NCI-H128 (cell line): ENCODE measurements around the gene DCC.

Experiments used
- DNase-seq: peaks from one replicate; lab custom pipeline; 2025; ENCODE audit not compliant: unreplicated experiment; lab: John Stamatoyannopoulos, UW

The DCC gene, protein sequence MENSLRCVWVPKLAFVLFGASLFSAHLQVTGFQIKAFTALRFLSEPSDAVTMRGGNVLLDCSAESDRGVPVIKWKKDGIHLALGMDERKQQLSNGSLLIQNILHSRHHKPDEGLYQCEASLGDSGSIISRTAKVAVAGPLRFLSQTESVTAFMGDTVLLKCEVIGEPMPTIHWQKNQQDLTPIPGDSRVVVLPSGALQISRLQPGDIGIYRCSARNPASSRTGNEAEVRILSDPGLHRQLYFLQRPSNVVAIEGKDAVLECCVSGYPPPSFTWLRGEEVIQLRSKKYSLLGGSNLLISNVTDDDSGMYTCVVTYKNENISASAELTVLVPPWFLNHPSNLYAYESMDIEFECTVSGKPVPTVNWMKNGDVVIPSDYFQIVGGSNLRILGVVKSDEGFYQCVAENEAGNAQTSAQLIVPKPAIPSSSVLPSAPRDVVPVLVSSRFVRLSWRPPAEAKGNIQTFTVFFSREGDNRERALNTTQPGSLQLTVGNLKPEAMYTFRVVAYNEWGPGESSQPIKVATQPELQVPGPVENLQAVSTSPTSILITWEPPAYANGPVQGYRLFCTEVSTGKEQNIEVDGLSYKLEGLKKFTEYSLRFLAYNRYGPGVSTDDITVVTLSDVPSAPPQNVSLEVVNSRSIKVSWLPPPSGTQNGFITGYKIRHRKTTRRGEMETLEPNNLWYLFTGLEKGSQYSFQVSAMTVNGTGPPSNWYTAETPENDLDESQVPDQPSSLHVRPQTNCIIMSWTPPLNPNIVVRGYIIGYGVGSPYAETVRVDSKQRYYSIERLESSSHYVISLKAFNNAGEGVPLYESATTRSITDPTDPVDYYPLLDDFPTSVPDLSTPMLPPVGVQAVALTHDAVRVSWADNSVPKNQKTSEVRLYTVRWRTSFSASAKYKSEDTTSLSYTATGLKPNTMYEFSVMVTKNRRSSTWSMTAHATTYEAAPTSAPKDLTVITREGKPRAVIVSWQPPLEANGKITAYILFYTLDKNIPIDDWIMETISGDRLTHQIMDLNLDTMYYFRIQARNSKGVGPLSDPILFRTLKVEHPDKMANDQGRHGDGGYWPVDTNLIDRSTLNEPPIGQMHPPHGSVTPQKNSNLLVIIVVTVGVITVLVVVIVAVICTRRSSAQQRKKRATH (N-terminal part only)

DNA sequence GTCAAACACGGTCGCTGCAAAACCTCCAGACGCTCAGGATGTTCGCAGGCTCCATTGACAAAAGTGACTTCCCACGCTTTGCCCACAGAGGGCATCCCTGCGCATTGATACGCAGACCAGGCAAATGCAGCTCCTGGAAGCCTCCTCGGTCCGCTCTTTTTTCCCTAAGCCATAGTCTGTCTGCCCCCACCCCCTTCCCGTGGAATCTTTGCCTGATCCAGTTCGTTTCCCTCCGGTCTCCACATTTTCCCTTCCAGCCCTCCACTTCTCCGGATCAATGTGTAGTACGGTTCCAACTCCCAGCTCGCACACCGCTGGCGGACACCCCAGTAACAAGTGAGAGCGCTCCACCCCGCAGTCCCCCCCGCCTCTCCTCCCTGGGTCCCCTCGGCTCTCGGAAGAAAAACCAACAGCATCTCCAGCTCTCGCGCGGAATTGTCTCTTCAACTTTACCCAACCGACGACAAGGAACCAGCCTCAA, at the start of gene DCC:
Gene DCC (plus strand): TSS at position 307 of the 481 bp plus-strand sequence. CDS start 591 bp downstream, outside the sequence.
- DNase-seq, result peak; percentile 61

DNA sequence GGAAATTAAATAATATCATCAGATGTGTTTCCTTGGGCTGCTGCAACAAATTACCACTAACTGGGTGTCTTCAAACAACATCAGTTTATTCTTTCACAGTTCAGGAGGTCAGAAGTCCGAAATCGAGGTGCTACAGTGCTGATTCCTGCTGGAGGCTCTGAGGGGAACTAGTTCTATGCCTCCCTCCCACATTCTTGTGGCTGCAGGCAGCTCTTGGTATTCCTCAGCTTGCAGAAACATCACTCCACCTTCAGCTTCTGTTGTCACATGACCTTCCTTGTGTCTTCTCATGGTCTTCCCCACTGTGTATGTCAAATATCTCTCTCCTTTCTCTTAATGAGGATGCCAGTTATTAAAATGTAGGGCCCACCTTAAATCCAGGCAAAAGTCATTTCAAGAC, 29.3 kb upstream of the DCC start:
- no peak for DNase-seq

DNA sequence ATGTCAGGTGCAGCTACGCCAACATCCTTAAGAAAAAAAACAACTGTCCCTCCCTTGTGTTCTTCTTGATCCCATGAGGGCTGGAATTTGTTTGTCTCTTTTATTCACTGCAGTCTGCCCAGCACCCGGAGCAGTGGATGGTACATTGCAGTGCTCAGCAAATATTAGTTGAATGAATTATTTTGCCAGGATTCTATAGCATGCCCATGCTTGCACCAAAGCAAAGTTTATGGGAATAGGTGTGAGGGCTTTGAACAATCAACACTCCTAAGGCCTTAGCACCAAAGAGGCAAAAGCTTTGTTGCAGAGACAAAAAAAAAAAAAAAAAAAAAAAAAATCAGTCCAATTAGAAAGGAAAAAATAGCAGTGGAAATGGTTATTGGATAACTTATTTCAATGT, 28.7 kb upstream of the DCC start:
- DNase-seq, result no peak

DNA sequence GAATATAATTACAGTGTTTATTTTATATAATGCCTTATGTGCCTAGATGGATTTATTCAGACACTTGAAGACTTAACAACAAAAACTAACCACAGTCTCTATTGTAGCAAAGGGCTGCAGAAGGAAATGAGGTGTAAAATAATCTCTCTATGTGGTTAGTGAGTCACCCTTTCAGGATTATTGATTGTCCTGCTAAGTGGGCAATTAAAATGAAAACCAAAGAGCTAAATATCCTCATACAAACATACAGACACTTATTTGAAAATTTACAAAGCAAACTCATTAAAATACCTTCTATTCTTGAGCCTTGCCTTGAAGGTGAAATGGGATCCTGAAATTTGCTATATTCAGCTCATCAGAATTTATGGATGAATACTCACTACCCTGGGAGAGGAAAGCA, 27.7 kb upstream of the DCC start:
- DNase-seq, result peak; percentile 64

DNA sequence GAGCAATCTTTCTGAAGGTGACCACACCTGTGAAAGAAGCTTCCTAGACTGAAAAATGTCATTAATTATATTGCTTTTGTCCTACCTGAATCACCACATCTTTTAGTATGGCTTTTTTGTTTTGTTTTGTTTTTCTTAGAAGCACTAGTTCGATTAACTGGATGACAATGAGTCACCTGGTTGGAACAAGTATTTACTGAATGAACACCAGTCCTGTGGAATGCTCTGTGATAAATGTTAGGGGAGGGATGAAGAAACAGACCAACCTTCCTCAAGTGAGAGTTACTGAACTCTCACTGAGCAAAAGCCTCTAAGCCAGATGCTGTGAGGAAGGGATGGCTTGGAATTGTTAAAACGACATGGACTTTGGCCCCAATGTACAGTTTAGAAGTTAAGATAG, 26.8 kb upstream of the DCC start:
- DNase-seq, result no peak

DNA sequence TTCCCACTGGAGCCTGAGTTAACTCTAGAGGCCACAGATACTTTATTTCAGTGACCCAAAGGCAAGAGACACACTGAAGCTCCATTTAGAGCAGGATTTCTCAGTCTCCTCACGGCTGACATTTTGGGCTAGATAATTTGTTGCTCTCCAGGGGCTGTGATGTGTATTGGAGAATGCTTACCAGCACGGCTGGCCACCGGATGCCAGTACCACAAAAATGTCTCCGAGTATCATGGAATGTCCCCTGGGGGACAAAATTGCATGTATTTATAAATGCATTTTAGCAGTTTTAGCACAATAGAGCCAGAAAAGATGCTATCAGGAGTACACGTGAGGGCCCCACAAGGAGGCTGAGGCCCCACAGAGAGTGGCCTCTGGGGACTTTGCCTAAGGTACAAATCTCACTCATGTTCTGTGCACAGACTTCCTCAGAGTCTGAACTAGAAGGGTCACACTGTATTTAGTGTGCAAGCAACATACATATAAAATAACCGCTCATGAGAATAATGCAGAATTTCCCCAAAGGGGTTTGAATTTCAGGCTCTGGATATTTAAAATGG, 20.5 kb upstream of the DCC start:
- DNase-seq, result no peak

DNA sequence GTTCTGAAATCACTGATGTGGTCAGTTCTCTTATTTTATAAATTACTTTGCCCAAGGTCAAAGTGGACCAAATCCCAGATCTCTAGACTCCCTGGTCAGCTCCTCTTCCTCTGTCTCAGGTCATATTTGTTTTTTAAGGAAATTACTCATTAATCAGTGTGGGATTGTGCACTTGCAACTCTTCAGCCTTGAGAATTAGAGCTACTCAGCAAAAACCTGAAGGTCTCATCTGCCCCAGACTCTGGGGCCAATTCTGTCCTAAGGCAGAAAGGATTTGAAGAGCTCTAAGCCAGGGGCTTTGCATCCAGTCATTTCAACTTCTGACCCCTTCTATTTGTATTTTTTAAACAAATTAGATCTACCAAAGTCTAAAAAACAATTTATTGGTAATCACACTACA, 17.7 kb upstream of the DCC start:
- no peak for DNase-seq

DNA sequence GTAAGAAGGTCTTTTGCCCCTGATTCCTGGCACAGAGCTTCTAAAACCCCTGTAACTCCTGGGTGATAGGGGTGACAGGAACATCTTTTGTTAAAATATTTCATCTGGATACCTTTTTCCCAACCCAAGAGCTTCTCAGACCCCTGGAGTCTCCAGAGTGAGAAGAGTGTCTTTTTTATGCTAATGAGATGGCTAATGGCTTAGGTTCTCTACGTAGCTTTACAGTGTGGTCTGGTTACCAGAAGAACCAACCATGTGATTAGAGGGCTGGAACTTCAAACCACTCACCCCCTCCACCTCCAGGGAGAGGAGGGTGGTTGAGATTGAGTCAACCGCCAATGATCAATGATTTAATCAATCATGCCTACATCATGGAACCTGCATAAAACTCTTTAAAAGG, 16.2 kb upstream of the DCC start:
- no peak for DNase-seq

DNA sequence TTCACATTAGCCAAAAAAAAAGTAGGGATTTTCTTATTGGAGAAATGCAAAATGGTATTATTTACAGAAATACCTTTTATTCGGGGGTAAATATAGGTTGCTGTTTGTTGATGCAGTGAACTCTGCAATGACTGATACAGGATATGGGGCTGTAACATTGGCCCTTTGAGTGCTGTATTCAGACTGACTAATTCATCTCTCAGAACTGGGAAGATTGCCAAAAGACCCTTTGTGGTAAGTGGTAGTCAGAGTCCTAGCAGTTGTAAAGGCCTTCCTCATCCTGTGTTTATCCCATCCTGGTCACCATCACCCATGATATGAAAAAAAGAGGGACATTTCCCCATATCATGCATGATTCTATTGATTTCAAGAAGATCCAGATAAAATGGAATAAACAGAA, 14.0 kb upstream of the DCC start:
- DNase-seq, result peak; percentile 7

DNA sequence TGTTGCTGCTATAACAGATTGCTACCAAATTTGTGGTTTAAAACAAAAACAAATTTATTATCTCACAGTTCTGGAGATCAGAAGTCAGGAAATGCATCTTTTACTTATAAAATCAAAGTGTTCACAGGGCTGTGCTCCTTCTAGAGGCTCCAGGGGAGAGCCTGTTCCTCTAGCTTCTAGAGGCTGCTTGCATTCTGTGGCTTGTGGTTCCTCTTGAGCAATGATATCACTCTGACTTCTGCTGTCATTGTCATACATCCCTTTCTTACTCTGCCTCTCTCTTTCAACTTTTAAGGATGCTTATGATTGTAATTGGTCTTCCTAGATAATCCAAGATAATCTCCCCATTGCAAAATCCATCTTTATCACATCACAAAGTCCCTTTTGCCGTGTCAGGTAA, 6.1 kb upstream of the DCC start:
- no peak for DNase-seq

DNA sequence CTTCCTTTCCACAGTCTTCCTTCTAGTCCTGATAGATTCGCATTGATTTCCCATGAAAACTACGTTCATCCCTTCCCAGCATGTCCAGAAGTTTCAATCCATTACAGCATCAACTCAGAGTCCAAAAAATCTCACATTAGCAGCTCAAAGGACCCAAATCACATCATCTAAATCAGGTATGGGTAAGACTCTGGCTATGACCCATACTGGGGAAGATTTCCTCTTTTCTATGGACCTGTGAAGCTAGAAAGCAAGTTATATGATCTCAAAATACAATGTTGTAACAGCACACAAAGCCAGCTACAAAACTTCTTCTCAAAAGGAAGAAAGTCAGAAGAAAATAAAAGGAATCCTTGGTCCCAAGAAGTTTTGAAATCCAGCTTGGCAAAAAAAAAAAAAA, 5.7 kb upstream of the DCC start:
- no peak for DNase-seq

DNA sequence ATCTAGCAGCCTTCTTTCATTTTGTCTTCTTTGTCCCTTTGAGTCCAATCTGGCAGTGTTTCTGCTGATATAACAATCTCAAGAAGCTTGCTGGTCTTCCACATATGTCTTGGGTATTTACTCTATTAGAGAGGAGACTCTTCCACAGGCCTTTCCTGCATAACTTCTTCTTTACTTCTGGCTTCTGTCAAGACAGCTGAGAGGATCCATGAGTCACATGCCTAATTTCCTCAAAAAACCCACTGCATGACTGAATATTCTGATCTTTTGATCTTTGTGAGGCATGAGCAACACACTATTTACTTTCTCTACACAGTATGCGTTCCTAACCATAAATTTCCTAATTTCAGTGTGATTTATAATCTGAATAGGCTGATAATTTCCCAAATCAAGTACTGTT, 5.1 kb upstream of the DCC start:
- no peak for DNase-seq

DNA sequence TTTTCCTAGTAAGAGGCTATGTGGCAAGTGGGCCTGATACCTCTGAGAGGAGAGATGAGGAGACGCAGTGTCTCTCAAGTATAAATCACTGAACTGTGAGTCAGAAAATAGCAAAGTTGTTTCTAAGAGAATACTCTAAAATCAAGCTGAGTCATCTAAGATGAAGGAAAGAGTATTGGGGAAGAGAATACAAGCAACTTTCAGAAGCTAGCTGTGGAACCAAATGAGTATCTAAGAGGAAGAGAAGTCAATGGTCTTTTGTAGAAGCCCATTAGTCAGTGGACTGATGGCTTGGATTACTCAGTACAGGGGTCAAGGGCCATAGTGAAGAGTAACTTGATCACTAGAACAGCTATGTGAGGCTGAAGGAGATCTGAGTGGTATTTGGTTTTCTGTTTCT, 2.7 kb upstream of the DCC start:
- DNase-seq, result no peak

DNA sequence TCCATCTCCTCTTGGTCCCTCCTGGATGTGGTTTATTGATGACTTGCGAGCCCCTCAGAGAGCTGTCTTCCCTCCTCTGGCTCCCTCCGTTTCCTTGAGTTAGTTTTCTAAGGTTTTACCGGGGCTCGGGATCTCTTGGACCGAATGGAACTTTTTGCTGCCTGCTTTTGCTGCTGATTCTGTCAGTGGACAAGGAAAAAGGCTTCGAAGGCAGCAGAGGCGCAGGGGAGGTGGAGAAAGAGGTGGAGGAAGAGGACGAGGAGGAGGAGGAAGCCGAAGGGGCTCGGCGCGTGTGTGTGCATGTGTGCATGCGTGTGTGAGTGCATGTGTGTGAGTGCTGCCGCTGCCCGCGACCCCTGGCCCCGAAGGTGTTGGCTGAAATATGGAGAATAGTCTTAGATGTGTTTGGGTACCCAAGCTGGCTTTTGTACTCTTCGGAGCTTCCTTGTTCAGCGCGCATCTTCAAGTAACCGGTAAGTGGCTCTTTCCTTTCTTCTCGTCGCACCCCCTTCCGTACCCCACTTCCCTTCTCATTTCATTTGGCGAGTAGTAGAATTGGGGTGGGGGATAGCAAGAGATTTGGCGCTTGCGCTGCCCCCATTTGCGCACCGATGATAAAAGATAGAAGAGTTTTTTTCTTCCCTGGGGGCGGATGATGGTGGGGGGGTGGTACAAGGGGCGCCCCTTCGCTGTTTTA, 557 bp downstream of the DCC start:
- no peak for DNase-seq

DNA sequence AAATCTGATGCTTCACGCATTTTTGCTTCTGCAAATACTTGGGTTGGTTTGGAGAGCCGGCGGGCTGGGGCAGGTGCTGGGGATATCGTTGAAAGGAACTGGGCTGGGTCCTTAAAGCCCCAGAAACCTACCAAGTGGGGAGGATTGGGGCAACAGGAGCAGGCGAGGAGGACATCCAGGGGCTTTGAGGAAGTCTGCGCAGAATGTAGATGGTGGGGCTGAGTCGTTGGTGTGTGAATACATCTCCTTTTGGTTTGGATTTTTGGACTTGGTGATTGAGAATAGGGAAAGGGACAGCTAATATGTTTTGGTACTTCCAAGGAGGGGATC, 1.1 kb downstream of the DCC start:
- DNase-seq, result no peak

DNA sequence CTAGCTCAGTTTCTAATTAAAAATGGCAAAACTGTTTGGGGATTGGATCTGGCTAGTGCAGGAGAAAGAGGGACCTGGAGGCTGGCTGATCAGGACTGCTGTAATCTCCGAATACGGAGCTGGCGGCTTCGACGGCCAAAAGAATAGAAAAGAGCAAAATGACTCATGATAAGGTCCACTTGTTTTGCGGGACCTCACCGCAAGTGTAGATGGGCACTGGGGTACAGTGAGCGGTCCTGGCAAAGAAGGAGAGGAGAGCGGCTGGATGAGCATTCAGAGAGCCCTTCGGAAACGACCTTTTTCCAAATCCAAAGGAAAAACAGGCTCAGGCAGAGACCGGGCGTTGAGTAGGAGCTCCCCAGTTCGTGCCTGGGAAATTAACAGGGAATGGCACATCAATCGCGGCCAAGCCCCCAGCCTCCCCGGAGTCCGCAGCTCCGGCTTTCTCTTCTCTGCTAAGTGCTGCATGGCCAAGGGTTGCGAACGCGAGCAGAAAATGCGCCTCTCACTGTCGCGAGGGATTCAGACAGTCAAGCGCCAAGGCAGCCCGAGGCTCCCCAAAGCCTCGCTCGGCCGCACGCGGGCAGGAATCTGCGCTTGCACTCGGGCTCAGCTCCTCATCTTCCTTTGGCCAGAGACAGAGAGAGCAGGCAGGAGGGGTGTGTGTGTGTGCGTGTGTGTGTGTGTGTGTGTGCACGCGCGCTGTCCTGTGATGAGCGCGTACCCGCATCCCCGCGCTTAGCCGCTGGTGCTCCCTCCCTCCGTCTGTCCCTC, 1.8 kb downstream of the DCC start:
- DNase-seq, result no peak

DNA sequence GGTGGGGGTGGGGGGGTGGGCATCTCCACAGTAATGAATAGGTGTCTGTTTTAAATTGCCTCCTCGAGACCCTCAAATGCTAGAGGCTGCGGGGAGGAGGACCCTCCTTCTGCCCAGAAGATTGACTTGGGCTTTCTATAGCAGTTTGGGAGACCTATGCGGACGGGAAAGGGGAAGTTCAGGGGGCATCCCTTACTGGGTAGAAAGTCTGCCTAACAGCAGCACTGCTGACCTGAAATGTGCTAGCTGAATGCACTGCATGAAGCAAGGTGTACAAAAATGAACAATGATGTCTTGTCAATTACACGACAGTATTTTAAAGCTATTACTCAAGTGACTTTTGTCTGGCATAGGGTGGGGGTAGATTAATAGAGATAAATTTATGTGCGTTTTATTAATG, 2.5 kb downstream of the DCC start:
- no peak for DNase-seq

DNA sequence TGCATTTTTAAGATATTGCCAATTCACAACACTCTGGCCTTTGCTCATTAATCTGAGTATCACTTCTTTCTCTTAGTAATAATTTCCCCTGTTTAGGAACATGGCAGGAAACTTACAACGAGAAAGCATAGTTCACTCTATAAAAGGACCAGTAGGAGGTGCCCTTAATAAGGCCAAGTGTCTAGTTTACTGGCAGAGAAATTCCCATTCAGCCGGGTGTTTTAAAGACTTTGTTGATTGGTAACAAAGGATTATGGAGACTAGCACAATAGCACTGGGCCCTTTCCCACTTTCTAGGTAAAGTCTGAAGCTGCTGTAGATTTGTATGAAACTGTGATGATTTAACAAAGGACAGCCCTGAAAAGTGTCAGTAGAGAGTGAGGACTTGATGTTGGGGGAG, 3.1 kb downstream of the DCC start:
- DNase-seq, result no peak

DNA sequence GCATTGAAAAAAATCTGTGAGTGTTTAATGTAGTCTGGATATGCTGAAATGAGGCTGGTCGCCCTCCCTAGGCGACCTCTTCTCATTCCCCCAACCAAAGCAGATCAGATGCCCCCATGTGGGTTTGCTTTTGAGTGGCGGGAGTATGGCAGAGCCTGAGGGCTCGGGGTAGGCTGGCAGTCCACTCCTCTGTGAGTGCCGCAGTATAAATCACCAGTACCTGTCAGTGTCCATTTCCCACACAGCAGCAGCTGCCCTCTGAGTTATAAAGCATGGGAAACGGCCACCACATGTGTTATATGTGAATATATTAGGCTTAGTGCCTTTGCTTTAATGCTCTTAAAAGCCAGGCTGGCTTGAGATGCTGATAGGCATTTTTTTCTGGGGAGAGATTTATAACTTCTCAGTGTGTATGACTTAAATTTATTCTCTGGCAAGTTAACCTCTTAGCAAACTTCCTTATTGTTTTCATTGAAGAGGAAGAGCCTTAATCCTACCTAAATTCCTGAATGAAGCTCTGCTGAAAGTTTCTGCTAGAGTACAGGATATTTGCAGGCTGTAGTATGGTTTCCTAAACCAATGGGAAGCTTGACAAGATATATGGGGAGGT, 3.8 kb downstream of the DCC start:
- DNase-seq, result no peak

DNA sequence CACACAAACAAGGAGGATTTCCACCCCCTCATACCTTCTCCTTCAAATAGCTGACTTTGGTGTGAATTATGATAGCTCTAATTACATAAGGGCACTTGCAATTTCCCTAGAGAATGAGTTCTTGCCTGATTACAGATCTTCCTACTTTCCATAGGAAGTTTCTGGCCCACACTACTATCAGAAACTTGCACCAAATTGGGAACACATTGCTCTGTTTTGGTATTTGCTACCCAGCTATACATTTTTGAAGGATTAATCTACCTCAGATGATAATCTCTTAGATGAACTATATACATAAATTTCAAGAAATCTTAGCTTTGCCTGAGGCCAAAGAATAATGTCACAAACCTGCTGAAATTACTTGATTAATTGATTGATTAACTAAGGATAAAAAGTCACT, 4.9 kb downstream of the DCC start:
- no peak for DNase-seq
